Loucy (cell line): ENCODE results near the gene RALGPS1.

ENCODE experiments used
- CTCF ChIP-seq: fragments of 200-600 bp; sonication (generic); conservative IDR thresholded peaks from 2 replicates; pipeline ENCODE4 v1.5.1; 2014; ENCODE audit warnings: mild to moderate bottlenecking, antibody characterized with exemption, low read length
- EZH2phosphoT487 ChIP-seq: fragments of 200-600 bp; IDR thresholded peaks from 2 replicates; pipeline ENCODE4 v1.6.1; 2018; ENCODE audit warnings: antibody characterized with exemption, mild to moderate bottlenecking, moderate library complexity, borderline replicate concordance

GRCh38 chr9:126869368-126869767 is 45.2 kb upstream of the RALGPS1 start:
- TF ChIP-seq CTCF (no peak), EZH2phosphoT487 (no peak)
